ENCODE measurements around the gene CHRNA5.

CHRNA5 gene

DNA sequence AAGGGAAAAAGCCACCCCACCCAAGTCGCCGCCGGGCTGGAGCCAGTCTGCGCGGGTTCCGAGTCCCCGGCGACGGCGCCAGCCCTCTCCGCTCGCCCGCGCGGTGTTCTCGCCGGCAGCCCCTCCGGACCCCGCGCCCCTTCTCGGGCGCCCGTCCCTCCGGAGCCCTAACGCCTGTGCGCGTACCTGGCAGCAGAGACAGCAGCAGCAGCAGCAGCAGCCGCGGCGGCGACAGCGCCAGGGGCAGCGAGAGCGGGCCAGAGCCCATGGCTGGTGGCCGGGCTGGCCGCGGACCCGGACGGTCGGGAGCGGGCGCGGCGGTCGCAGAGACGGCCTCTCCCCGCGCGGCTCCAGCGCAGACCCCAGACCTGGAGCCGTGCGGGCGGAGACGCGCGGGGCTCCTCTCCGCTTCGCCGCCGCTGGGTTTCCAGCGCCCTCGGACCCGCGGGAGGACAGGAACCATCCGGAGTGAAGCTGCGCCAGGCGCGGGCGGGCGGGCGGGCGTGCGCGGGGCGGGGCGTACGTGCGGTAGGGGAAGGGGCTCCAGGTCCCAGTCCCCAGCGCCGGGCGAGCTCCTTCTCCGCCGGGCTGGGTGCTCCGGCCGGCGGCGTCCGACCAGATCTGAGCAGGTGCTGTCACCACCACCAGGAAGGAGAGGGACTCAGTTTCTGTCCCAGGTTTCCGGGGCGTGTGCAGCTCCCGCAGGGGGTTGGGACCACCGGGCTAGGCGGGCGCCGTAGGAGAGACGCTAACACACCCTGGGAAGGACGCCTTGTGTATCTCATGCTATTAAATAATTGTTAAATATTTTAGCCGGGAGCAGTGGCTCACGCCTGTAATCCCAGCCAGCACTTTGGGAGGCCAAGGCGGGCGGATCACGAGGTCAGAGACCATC lies 55.5 kb downstream of the CHRNA5 start, which contains the start of gene CHRNA3:
Gene CHRNA3, minus strand, starts transcription at position 470 of the 895 bp plus-strand sequence. Its CDS starts 202 bp downstream, at position 268.
- DNase-seq: peak; percentile 27

DNA sequence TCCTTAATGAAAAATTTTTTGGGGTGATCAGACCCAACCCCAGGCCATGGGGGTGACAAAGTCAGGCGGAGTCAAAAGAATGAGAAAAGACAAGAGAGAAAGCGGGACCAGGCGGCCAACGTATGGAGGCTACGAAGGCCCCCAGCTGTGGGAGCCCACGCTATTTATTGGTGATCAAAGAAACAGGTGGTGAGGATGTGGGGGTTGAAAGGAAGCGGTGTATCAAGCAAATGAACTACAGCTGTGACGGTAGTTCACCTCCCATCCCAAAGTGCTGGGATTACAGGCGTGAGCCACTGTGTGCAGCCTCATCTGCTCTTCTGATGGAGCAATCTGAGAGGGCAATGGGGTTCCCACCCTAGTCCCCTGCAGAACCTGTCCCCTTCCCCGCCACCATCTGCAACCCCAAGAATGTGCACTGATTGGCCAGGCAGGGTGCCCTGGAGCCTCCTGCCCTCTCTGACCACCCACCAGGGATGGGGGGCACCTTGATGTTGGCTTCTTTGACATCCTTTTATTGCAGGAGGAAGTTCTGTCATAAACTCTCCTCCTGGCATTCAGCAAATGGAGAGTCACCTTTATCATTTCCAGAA lies 56.6 kb downstream of the CHRNA5 start:
- DNase-seq: no peak

DNA sequence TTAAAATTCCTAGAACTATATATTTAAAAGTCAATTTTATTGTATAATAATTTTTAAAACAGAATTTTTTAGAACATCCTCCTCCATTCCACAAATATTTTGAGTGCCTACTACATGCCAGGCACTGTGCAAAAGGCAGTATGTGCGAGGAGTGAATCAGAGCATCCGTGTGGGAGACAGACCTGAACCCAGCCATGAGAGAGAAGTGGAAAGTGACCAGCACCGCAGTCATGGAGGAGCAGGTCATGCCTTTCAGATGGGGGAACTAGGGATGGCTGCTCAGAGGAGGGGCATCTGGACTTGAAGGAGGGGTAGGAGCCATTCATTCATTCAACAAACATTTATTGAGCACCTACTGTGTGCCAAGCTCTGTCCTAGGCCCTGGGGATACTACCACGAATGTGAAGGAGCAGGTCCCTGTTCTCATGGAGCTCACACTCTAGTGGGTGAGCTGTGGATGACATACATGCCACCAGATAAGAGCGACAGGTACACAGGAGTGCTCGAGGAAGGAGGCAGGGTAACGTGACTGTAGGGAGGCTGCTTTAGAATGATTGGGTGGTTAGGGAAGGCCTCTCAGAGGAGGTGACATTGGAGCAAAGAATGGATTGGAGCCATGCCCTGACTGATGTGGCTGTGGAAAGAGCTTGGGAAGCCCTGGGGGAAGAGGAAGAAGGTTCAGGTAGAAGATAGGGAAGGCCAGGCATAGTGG lies 58.6 kb downstream of the CHRNA5 start:
- DNase-seq: no peak

DNA sequence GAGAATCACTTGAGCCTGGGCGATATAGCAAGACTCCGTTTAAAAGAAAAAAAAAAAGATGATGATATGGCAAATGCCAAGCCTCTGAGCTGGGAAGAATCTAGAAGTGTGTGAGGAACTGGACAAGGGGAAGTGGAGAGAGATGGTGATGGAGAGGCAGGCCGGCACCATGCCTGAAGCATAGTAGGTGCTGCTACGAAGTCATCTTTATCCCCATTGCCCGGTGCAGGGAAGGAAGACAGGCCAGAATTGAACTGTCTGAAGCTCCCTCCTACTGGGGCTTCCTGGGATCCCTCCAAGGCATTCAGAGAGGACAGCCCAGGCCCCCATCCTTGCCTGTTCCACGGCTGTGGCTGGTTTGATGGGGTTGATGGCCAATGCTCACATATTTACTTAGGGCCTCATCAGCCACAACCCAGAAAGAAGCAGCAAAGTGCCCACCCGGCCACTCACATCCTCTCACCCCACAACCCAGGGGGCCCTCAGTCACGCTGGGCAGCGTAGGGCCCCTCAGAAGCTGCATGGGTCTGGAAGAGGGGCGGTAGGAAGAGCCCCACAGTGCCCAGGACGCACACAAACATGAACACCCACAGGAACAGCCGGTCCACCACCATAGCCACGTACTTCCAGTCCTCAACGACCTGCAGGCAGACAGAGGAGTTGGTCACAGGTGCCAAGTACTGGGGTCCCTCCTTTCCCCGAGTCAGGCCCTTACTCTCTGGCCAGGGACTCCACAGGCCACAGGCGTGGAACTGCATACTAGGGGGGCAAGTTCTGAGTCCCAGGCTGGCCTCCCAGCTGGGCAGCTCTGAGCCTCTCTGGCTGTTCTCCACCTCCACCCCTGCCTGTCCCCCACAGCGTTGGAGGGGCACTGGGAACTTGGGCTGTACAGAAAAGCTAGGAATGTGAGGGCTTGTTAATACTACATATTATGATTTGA lies 59.6 kb downstream of the CHRNA5 start:
- DNase-seq: no peak

DNA sequence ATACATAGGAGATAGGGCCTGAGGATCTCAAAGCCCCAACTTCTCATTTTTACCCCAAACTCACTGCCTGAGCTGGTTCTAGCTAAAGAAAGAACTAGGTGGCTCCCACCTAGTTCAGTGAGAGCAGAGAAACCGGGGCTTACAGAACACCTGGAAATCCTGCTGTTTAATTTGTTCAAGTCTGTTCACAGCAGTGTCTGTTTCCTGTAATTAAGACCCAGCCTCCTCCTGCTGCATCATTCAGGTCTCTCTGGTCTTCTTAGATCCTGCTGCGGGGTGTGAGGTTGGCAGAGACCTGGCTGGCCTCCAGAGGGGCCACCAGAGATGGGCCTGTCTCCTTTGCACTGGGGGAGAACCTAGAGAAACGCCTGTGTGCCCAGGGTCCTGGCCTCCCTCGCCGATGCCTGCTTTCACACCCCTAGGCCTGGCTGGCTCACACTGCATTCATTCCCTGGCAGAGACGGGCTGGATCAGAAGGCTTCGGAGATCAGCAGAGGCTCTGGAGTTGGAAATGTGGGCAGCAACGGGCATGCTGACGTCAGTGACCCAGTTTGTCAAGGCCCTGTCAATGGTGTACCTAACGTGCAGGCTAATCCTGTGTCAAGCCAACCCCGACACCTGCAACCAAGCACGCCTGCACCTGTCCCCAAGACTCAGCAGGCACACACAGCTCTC lies 60.4 kb downstream of the CHRNA5 start:
- peak; percentile 30 for DNase-seq

- DNase-seq: no peak
Observed at GRCh38 chr15:78626381-78626995, 61.2 kb downstream of the CHRNA5 start.

DNA sequence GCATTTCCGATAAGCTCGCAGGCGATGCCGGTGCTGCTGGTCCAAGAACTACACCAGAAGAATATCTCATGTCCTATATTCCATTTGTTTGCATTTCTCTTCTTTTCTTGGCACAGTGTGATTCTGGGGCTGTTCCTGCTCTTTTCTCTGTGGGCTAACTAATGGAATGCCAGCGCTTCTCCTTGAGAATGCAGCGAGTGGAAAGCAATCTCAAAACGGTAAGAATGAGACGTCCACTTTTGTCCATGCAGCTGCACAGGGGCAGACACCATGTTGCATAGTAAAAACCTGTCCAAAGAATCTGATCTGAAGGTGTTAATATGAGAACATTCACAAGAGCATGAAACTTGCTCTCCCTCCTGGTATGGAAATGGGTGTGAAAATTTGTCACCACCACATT lies 62.0 kb downstream of the CHRNA5 start:
- no peak for DNase-seq

- DNase-seq: no peak
Observed at GRCh38 chr15:78628227-78628626, 62.9 kb downstream of the CHRNA5 start.

GRCh38 chr15:78629031-78629715 lies 63.9 kb downstream of the CHRNA5 start:
- no peak for DNase-seq

GRCh38 chr15:78629716-78630065 lies 64.4 kb downstream of the CHRNA5 start:
- no peak for DNase-seq

- DNase-seq: no peak
Observed at GRCh38 chr15:78630886-78631633, 65.7 kb downstream of the CHRNA5 start.

DNA sequence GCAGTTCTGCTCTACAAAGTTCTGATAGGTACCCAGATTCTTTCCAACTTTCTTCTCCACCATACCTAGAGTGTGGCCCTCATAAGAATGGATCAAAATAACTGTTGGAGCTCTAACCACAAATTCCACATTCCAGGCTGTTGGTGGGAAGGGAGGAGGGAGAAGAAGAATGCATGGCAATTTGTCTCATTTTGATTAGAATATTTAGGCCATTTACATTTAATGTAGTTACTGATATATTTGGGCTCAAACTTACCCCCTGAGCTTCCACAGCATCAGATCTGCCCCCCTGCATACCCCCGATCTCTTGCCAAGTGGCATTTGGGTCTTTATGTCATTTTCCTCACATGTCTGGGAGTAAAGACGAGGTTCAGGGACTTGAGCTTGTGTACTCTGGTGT lies 68.0 kb downstream of the CHRNA5 start:
- no peak for DNase-seq

DNA sequence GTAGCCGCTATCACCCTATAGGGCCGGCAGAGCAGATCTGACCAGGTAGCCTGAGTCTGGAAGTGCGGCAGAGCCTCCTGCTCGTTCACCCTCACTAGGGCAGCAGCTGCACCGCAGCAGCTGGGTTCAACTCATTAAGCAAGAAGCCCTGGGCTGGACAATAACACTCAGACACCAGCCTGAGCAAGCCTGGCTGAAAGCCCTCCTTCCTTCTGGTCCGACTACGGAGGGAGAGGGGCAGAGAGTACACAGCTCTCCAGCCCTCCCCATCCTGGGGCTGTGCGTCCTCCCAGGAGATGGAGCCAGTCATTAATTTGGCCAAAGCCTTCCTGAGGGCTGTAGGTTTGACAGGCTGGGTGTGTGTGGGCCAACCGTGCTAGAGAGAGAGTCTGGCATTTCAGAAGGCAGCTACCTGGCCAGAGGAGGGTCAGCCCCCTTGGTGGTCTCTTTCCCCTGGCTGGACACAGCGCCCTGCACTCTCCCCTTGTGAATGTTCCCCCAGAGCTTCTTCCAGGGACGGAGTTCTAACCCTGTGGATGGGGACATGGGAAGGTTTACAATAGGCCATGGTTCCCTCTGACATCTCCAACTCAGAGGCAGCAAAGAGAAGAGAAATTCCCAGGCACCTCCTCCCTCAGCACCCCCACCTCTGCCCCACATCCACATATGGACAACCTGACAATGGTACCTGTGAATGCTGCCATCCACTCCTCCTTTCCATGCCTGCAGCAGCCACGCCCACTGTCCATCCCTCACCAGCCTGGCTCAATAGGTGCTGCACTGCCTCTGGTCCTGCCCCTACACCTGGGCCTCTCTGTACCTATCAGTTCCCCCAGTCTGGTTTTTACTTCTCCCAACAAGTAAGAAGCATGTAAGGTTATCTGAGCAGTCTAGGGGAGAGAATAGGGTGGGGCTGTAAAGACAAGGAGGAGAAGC lies 69.2 kb downstream of the CHRNA5 start:
- DNase-seq: no peak

DNA sequence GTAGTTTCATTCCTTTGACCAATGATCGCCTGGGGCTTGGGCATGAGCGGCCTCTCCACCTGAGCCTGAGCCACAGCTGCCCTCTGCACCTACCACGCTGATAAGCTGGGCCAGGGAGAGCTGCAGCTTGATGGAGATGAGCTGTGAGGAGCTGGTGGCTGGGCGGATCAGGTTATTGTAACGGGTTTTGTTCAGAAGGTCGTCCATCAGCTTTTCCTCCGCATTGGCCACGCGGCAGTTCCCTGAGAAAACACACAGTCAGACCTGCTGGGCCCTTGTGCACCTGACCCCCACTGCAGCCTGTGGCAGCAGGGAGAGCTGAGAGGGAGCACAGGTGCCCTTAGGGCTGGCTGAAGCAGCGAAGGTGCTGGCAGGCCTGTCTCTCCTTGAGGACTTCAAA lies 70.0 kb downstream of the CHRNA5 start:
- no peak for DNase-seq

DNA sequence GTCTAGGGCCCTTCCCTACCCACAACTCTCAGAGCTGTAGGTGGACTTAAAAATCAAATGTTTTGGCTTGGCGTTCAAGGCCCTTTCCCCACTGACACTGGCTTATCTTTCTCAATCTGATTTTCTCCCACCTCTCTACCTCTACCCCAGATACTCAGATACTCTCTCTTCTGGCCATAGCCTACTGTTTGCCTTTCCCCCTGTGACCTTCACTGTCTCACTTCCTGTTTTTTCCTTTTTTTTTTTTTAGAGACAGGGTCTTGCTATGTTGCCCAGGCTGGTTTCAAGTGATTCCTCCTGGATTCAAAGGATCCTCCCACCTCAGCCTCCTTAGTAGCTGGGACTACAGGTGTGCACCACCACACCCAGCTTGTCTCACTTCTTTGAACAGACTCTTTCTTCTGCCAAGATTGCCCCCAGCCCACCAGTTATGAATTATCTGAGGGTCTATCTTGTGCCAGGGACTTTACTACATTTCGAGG lies 71.1 kb downstream of the CHRNA5 start:
- no peak for DNase-seq

- peak; percentile 72 for DNase-seq
Observed at GRCh38 chr15:78637776-78638435, 72.6 kb downstream of the CHRNA5 start.

DNA sequence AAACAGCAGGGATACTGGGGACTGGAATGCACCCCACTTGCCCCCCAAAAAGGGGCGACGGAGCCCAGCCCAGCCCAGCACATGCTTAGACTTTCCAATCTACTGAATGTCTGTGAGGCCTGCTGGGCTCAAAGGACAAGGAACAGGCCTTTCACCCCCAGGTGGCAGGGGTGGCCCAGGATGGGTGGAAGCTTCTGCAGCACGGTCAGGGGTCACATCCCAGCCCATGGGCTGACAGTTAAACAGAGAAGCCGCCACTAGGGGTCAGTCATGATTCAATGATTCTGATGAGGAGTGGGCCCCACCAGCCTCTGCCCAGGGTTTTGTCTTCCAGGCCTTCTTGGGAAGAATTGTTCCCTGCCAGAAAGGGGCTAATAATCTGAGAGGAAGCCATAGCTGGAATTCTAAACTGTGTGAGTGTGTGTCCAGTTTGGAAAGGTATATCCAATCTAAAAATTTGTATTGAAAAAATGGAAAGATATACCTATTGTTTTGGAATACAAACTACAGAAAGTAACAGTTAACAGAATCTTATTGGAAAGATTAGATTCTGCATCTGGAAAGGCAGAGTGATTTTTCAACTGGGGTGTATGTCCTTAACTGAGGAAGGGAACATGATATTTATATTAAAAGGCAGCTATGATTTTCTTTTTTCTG lies 73.5 kb downstream of the CHRNA5 start:
- peak; percentile 56 for DNase-seq
